GM18526 (cell line): ENCODE data around the gene KLF4.

Experiments used
- POLR2A ChIP-seq: IDR thresholded peaks from 3 replicates; pipeline ENCODE4 v1.6.1; 2011; ENCODE audit not compliant: insufficient read length; ENCODE audit errors: extremely low read depth

KLF4 gene

DNA sequence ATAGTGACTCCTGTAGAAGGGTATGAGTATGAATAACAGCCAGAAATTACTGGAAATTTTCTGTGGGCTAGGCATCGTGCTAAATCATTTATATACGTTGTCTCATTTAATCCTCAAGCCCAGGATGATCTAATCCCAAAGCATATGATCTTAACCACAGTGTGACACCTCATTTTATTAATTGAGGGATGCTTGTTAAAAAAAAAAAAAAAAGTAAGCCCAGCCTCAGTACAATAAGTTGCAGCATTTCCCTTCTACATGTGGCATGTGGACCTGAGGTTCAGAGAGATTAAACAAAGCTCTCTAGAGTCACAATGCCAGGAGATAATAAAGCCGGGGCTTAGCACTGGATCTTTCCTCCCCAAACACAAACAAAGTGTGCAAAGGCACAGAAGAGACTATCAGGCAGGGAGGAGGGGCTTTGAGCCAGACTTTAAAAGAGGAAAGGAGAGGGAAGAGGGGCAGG is 49.5 kb downstream of the KLF4 start:
- no peak for TF ChIP-seq POLR2A

DNA sequence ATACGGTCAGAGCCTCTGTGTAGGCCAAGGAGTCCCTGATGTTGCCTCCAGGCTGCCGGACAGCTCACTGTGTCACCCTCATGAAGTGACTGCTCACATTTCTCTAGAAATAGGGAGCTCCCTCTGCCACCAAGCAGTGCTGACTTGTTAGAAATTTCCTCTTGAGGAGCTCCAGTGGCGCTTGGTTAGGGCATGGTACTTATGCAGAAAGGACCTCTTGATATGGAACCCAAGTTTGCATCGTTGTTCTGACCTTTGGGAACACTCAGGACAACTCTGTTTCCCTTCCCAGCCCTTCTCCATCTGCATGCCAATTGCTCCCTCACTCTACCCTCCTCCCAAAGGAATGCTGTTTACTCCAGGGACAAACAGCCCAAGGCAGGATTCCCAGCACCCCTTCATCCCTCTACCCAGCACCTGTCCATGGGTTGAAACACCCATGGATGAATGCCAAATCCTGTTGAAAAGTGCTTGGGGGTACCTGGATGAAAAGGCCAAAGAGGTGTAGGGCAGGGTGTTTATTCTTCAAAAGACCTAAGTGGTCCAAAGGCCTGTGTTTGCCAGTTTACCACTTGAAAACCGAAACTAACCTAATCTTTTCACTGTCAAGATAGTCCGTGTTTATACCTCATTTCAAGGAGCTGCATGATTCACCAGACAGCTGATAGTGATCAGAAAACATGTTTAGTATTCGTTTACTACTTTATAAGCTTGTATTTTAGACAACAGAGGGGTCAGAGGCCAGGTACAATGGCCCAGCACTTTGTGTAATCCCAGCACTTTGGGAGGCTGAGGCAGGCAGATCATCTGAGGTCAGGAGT is 51.1 kb downstream of the KLF4 start:
- no peak for TF ChIP-seq POLR2A

GRCh38 chr9:107437716-107438115 is 51.9 kb downstream of the KLF4 start:
- no peak for TF ChIP-seq POLR2A

GRCh38 chr9:107435415-107435814 is 54.2 kb downstream of the KLF4 start:
- TF ChIP-seq POLR2A, result no peak
